ENCODE results near the gene CDC73. TPM values are rescaled to one million over a fixed set of nuclear protein-coding genes. Genes with fewer than 3 reads are reported as not detected.
A peak's percentile ranks its signal among the peaks of the same experiment; 100 is the strongest.

CDC73 gene
- polyA plus RNA-seq (ENCODE audit: insufficient read length in 12 of 12) = 10 to 100 TPM in 11 of 12 donors, not detected in 1; 26.0 to 58.0 (median 32.6) TPM
- long read RNA-seq, donor 1, full-length matches to known transcripts = 4 of 4 reads
- long read RNA-seq, donor 1, partial matches to known transcripts = 0 of 4 reads
- long read RNA-seq, donor 1, other reads (novel, unspliced or antisense) = 0 of 4 reads
- long read RNA-seq, donor 2, full-length matches to known transcripts = 4 of 11 reads
- long read RNA-seq, donor 2, partial matches to known transcripts = 7 of 11 reads
- long read RNA-seq, donor 2, other reads (novel, unspliced or antisense) = 0 of 11 reads
- long read RNA-seq, donor 3, full-length matches to known transcripts = 1 of 6 reads
- long read RNA-seq, donor 3, partial matches to known transcripts = 0 of 6 reads
- long read RNA-seq, donor 3, other reads (novel, unspliced or antisense) = 5 of 6 reads
- long read RNA-seq, donor 4, full-length matches to known transcripts = 1 of 1 reads
- long read RNA-seq, donor 4, partial matches to known transcripts = 0 of 1 reads
- long read RNA-seq, donor 4, other reads (novel, unspliced or antisense) = 0 of 1 reads
- long read RNA-seq, donor 5, full-length matches to known transcripts = 10 of 22 reads
- long read RNA-seq, donor 5, partial matches to known transcripts = 12 of 22 reads
- long read RNA-seq, donor 5, other reads (novel, unspliced or antisense) = 0 of 22 reads
- long read RNA-seq, donor 6, full-length matches to known transcripts = 4 of 4 reads
- long read RNA-seq, donor 6, partial matches to known transcripts = 0 of 4 reads
- long read RNA-seq, donor 6, other reads (novel, unspliced or antisense) = 0 of 4 reads
- long read RNA-seq, donor 7, full-length matches to known transcripts = 2 of 2 reads
- long read RNA-seq, donor 7, partial matches to known transcripts = 0 of 2 reads
- long read RNA-seq, donor 7, other reads (novel, unspliced or antisense) = 0 of 2 reads
- long read RNA-seq, donor 8, full-length matches to known transcripts = 5 of 5 reads
- long read RNA-seq, donor 8, partial matches to known transcripts = 0 of 5 reads
- long read RNA-seq, donor 8, other reads (novel, unspliced or antisense) = 0 of 5 reads
- long read RNA-seq, donor 9, full-length matches to known transcripts = 3 of 3 reads
- long read RNA-seq, donor 9, partial matches to known transcripts = 0 of 3 reads
- long read RNA-seq, donor 9, other reads (novel, unspliced or antisense) = 0 of 3 reads
- long read RNA-seq, donor 10, full-length matches to known transcripts = 5 of 5 reads
- long read RNA-seq, donor 10, partial matches to known transcripts = 0 of 5 reads
- long read RNA-seq, donor 10, other reads (novel, unspliced or antisense) = 0 of 5 reads
- long read RNA-seq, donor 11, full-length matches to known transcripts = 1 of 8 reads
- long read RNA-seq, donor 11, partial matches to known transcripts = 7 of 8 reads
- long read RNA-seq, donor 11, other reads (novel, unspliced or antisense) = 0 of 8 reads

DNA sequence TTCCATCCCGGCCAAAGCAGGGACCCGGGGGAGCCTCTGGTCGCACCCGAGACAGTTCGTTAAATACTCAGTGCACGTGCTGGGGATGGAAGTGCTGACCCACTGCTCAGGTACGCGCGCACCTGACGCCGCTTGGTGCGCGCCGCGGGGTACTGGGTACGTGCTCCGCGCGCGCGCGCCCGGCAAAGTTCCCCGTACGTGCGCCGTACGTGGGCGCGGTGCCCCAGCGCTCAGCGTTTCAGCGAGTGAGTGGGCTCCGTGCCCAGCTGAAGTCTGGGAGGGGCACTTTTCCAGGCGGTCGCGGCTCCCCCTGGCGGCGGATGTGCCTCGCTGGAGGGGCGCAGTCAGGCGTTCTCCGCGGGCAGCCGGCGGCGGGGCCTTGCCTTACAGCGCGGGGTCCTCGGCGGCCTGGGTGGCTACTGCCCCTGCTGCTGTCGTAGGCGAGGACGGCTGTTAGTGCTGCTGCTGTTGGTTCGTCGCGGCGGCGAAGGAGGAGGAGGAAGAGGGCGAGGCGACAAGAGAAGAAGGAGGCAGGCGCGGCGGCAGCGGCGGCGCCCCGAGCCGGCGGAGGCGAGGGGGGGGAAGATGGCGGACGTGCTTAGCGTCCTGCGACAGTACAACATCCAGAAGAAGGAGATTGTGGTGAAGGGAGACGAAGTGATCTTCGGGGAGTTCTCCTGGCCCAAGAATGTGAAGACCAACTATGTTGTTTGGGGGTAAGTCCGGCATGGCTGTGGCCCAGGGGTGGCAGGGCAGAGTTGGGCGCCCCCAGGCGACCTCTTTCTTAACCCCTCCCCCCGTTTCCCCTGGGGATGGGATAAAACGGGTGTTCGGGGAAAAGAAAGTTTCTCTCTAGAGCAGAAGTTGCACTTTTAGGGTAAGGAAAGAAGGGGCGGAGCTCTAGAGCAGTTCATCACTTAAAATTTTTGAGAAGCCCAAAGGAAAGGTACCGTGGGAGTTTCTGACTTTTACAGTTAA is at the start of gene CDC73:
CDC73 (plus strand) TSS at position 416 of the 978 bp plus-strand sequence; CDS start at position 586, 170 bp downstream.
- peak; percentile 95 for DNase-seq

DNA sequence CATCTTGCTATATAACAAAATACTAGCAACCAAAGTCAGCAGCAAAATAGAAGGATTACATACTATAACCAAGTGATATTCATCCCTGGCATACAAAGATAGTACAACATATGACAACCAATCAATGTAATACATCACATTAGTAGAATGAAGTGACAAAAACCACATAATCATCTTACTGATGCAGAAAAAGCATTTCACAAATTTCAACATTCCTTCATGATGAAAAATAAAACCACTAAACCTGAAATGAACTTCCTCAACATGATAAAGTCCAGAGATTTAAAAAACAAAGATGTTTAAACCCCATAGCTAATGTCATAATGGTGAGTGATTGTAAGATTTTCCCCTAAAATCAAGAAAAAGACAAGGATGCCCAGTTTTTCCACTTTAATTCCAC is 43.8 kb upstream of the CDC73 start:
- no peak for DNase-seq

DNA sequence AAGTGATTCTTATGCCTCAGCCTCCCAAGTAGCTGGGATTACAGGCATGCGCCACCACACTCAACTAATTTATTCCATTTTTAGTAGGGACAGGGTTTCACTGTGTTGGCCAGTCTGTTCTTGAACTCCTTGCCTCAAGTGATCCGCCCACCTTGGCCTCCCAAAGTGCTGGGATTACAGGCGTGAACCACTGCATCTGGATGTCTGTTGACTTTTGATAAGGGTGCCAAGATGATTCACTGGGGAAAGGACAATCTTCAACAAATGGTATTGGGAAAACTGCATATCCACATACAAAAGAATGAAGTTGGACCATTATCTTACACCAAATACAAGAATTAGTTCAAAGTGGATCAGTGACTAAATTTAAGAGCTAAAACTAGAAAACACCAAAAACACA is 42.6 kb upstream of the CDC73 start:
- no peak for DNase-seq

- no peak for DNase-seq
Observed at GRCh38 chr1:193083365-193084088, 38.3 kb upstream of the CDC73 start.

- no peak for DNase-seq
Observed at GRCh38 chr1:193085263-193085662, 36.6 kb upstream of the CDC73 start.

GRCh38 chr1:193086342-193086741 is 35.5 kb upstream of the CDC73 start:
- no peak for DNase-seq

DNA sequence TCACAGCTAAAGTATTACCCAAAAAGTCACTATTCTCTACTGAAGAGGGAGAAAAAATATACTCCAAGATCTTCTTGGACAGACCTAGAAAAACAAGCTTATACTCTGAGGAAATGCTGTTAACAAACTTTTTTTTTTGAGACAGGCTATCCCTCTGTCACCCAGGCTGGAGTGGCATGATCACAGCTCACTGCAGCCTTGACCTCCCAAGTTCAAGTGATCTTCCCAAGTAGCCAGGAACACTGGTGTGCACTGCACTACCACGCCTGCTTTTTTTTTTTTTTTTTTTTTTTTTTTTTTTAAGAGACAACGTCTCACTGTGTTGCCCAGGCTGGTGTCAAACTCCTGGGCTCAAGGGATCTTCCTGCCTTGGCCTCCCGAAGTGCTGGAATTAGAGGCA is 33.9 kb upstream of the CDC73 start:
- no peak for DNase-seq

- no peak for DNase-seq
Observed at GRCh38 chr1:193090865-193091264, 31.0 kb upstream of the CDC73 start.

- no peak for DNase-seq
Observed at GRCh38 chr1:193094112-193094511, 27.7 kb upstream of the CDC73 start.

DNA sequence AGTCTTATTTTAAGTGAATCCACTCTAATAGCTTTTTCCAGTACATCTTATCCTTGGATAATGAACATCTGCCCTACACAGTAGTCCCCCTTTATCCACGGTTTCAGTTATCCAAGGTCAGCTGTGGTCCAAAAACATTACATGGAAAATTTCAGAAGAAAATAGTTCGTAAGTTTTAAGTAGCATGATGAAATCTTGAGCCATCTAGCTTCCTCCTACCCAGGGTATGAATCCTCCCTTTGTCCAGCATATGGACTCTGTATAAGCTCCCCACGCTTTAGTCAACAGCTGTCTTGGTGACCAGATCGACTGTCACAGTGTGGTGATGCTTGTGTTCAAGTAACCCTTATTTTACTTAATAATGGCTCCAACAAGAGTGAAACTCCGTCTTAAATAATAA is 19.2 kb upstream of the CDC73 start:
- DNase-seq = no peak

- DNase-seq = no peak
Observed at GRCh38 chr1:193103759-193104501, 17.9 kb upstream of the CDC73 start.

DNA sequence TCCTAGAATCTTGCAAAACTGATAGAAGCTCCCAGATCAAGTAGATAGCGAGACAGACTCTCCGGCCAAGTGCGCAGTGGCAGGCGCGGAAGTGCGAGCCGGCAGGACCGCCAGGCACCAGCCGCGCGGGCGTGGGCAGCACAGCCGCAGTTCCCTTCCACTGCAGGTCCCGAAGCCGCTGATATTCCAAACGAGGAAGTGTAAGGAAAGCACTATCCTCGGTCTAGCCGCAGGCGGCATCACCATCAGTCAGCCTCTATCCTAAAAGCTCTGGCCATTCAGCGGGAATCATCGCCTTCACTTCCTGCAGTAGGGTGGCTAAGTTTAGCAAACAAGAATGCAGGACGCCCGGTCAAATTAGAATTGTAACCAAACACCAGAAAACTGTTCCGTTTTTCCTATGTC is 17.3 kb upstream of the CDC73 start:
- DNase-seq = no peak

DNA sequence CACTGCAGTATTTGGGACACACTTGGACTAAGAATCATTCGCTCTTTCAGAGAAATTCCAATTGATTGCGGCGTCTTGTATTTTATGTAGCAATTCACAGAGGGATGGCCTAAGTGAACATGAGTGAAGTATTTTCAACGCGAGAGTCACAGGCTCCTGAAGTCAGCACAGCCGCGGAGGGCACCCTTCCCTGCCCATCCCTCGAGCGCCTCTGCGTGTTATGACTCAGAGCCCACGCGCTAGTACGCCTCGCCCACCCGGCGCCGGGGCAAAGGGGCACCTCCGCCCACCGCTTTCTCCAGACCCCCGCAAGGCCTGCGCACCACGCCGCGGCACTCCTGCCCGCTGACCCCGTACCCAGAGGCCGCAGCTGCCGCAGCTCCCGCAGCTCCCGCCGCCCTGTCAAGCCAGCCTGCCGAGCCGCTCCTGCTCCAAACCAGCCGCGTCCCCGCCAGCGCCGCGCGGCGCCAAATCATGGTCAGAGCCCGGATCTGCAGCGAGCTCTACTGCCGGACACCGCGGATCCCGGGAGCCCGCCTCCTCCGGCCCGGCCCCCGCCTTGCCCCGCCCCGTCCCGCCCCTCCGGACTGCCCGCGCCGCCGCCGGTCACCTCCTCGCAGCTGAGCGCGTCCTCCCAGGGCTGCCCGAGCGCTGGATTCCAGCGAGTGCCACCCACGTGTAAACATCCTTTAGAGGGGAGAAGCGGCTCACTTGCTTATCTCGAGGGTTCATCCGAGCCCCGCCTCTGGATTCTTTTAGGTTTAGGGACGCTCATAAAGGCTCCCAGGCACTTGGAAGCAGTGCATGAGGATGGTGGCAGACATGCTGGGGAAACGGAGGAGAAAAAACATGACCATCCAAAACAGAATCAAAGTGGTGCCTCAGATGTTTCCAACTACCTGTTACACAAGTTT is 16.7 kb upstream of the CDC73 start, which contains the start of gene GLRX2:
GLRX2 (minus strand) TSS at position 508 of the 914 bp plus-strand sequence; CDS start at position 476, 32 bp downstream.
- peak; percentile 82 for DNase-seq

DNA sequence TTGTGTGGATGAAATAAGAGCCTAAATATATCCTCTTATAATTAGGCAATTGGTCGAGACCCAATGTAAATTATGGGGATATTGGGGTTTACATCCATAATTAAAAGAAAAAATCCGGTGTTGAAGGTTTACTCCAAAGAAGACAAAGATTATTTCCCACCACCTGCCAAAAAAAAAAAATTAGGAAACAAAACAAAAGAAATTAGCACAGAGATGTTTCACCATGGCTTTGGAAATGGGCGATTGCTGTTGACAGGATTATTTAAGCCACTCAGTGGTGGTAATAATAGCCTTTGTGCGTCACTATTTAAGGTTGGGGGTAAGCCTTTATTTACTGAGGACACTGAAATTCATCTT is 16.0 kb upstream of the CDC73 start:
- DNase-seq = no peak

- DNase-seq = no peak
Observed at GRCh38 chr1:193108471-193108870, 13.4 kb upstream of the CDC73 start.

DNA sequence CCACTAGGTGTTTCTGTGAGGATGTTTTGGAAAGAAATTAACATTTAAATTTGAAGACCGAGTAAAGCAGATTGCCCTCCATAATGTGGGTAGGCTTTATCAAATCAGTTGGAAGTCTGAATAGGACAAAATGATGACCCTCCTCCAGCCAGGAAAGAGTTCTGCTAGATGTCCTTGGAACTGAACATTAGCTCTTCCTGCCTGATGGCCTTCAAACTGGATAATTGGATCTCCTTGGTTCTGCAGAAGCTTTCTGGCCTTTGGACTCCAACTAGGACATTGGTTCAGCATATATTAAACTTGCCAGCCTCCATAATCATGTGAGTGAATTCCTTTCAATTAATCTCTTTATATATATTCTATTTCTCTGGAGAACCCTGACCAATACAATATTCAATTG is 12.2 kb upstream of the CDC73 start:
- no peak for DNase-seq

- DNase-seq = no peak
Observed at GRCh38 chr1:193110246-193110645, 11.6 kb upstream of the CDC73 start.

GRCh38 chr1:193110864-193111263 is 11.0 kb upstream of the CDC73 start:
- no peak for DNase-seq
